GM12878 (cell line): Measurements from ENCODE around the gene PUDP. TPM values are rescaled to one million over a fixed set of nuclear protein-coding genes. Genes with fewer than 3 reads are reported as not detected.

Source experiments
- BACH1 ChIP-seq: fragments of 450-650 bp; IDR thresholded peaks from 2 replicates; pipeline ENCODE4 v1.6.1; 2017; ENCODE audit warnings: mild to moderate bottlenecking, borderline replicate concordance
- BRCA1 ChIP-seq: IDR thresholded peaks from 2 replicates; pipeline ENCODE4 v1.6.1; 2011; ENCODE audit warnings: low read depth, low read length, improper control_type of control experiment
- DPF2 ChIP-seq: fragments of 450-650 bp; IDR thresholded peaks from 2 replicates; pipeline ENCODE4 v1.6.1; 2017; ENCODE audit warnings: mild to moderate bottlenecking
- EGR1 ChIP-seq, 2 experiments: IDR thresholded peaks; 1 replicate in 1 of 2; 2 replicates in 1 of 2; pipeline ENCODE4 v1.6.1; 2011 to 2012; ENCODE audit warnings: low read depth in 2 of 2, low read length in 2 of 2, borderline replicate concordance in 1 of 2, mild to moderate bottlenecking in 1 of 2, moderate library complexity in 1 of 2
- IKZF1 ChIP-seq: fragments of 450-650 bp; conservative IDR thresholded peaks from 2 replicates; pipeline ENCODE4 v1.6.1; 2017; ENCODE audit warnings: antibody characterized with exemption, mild to moderate bottlenecking
- MAX ChIP-seq: IDR thresholded peaks from 2 replicates; pipeline ENCODE4 v1.6.1; 2012; ENCODE audit warnings: low read depth, low read length, improper control_type of control experiment
- NFXL1 ChIP-seq: fragments of 450-650 bp; IDR thresholded peaks from 2 replicates; pipeline ENCODE4 v1.6.1; 2017; ENCODE audit warnings: antibody characterized with exemption, mild to moderate bottlenecking, borderline replicate concordance
- NKRF ChIP-seq: fragments of 450-650 bp; conservative IDR thresholded peaks from 2 replicates; pipeline ENCODE4 v1.6.1; 2017; ENCODE audit warnings: mild to moderate bottlenecking, moderate library complexity
- NR2C1 ChIP-seq: fragments of 450-650 bp; IDR thresholded peaks from 2 replicates; pipeline ENCODE4 v1.6.1; 2017; ENCODE audit warnings: antibody characterized with exemption, mild to moderate bottlenecking, moderate library complexity
- NR2F1 ChIP-seq: fragments of 450-650 bp; conservative IDR thresholded peaks from 2 replicates; pipeline ENCODE4 v1.6.1; 2017; ENCODE audit warnings: mild to moderate bottlenecking
- PKNOX1 ChIP-seq: fragments of 450-650 bp; IDR thresholded peaks from 2 replicates; pipeline ENCODE4 v1.6.1; 2016; ENCODE audit warnings: mild to moderate bottlenecking
- RFX5 ChIP-seq: IDR thresholded peaks from 2 replicates; pipeline ENCODE4 v1.6.1; 2011; ENCODE audit warnings: low read depth, low read length, improper control_type of control experiment
- SRF ChIP-seq, 2 experiments: IDR thresholded peaks; 2 replicates each; pipeline ENCODE4 v1.6.1; 2011; ENCODE audit warnings: low read depth in 2 of 2, low read length in 2 of 2, mild to moderate bottlenecking in 1 of 2, moderate library complexity in 1 of 2
- TBL1XR1 ChIP-seq: IDR thresholded peaks from 2 replicates; pipeline ENCODE4 v1.6.1; 2012; ENCODE audit warnings: low read depth, low read length, improper control_type of control experiment
- USF1 ChIP-seq: IDR thresholded peaks from 2 replicates; pipeline ENCODE4 v1.6.1; 2011; ENCODE audit warnings: borderline replicate concordance, low read depth, mild to moderate bottlenecking, moderate library complexity, mixed read lengths, low read length; ENCODE audit not compliant: insufficient read depth; ENCODE audit errors: extremely low read length
- ZBTB11 ChIP-seq: fragments of 450-650 bp; formaldehyde crosslinking; IDR thresholded peaks from 2 replicates; pipeline ENCODE4 v1.5.0; 2022; ENCODE audit warnings: mild to moderate bottlenecking, missing genetic modification characterization
- ZSCAN29 ChIP-seq: fragments of 450-650 bp; IDR thresholded peaks from 2 replicates; pipeline ENCODE4 v1.6.1; 2017; ENCODE audit warnings: mild to moderate bottlenecking, moderate library complexity
- polyA plus RNA-seq, 11 experiments: library from polyadenylated mRNA; depleted of rRNA in 4 of 11; unstranded in 6 of 11; stranded (reverse) in 5 of 11; fragments of >200 nt; fragmentation: Nextera tagmentation in 4 of 11; fragmentation: Illumina TruSeq in 1 of 11; extraction: Ambion mirVana in 4 of 11; extraction: Trizol in 1 of 11; gene quantifications; 1 replicate in 1 of 11; 2 replicates in 10 of 11; pipeline versions ENCODE4 v1.2.1 to v1.2.3, GENCODE V29; 2011 to 2016; ENCODE audit warnings: inconsistent platforms in 2 of 11, missing spikeins in 2 of 11, low read depth in 1 of 11
- total RNA-seq, 4 experiments: library from RNA; depleted of rRNA in 3 of 4; stranded (reverse); fragments of >200 nt in 3 of 4; fragmentation: Illumina TruSeq in 1 of 4; extraction: Trizol in 1 of 4; gene quantifications; 2 replicates each; pipeline versions ENCODE4 v1.2.1 to v1.2.3, GENCODE V29; 2013 to 2021

PUDP gene
- total and polyA plus RNA-seq, 10 of the 15 experiments (the other 5 are each of a cell fraction or from before 2014, with no cell fraction given): 30.8 to 83.5 (median 61.7) TPM

- TF ChIP-seq PKNOX1 (peak; percentile 34; the same call in 1 of the 2 replicates), USF1 (no peak), RFX5 (no peak), NFXL1 (no peak), IKZF1 (no peak), DPF2 (peak; percentile 11), MAX (peak; percentile 70), ZSCAN29 (peak; percentile 100), NKRF (peak; percentile 41; the same call in 1 of the 2 replicates), BACH1 (peak; percentile 95), SRF (IDR thresholded peaks at IDR 0.05; ENCODE audit: low read depth in 2 of 2, low read length in 2 of 2) (no peak), EGR1 (IDR thresholded peaks at IDR 0.05; ENCODE audit: borderline replicate concordance in 1 of 2, low read depth in 2 of 2, low read length in 2 of 2) (0 out of 3 replicates have a peak, but pooled peaks of 1 of the 2 experiments have one; percentile 1), NR2F1 (peak; percentile 72), BRCA1 (no peak), TBL1XR1 (0 out of 2 replicates have a peak, but pooled peaks have one; percentile 5), NR2C1 (no peak), ZBTB11 (CRISPR knock-in tag) (0 out of 2 replicates have a peak, but pooled peaks have one; percentile 7)
These were observed 458 bp downstream of the PUDP start, which contains the start of gene STS (continued) for GRCh38 chrX:7147413-7147977.
